Caco-2 (cell line): Measurements from ENCODE around the gene MCC. TPM values are rescaled to one million over a fixed set of nuclear protein-coding genes. Genes with fewer than 3 reads are reported as not detected.

Source experiments
- BruUV-seq: library from RNA; stranded (reverse); fragments of 400-500 nt; replicated peaks from 2 replicates; lab custom pipeline; 2021; lab: Mats Ljungman, UMichigan
- CTCF ChIA-PET: fragments of 300-600 bp; sonication (Branson Sonifier 250); formaldehyde crosslinking; loops from one replicate; lab custom pipeline; 2022; ENCODE audit warnings: antibody characterized with exemption; lab: Charles Lee
- POLR2A ChIA-PET: fragments of 300-600 bp; sonication (Branson Sonifier 250); formaldehyde crosslinking; loops from one replicate; lab custom pipeline; 2022; ENCODE audit warnings: antibody characterized with exemption; lab: Charles Lee
- DNase-seq, 2 experiments: peaks; one replicate each; pipeline versions ENCODE4 v3.0.0 to v3.0.0-alpha.2; 2020 to 2022
- H3K27me3 ChIP-seq: replicated peaks from 2 replicates; pipeline ENCODE4 v1.6.0; 2011; ENCODE audit warnings: low read length; ENCODE audit not compliant: control insufficient read depth, insufficient read depth
- H3K36me3 ChIP-seq: 2 replicates; pipeline ENCODE4 v1.5.1; 2011; ENCODE audit warnings: low read length; ENCODE audit not compliant: control insufficient read depth, insufficient read depth
- H3K4me1 ChIP-seq: fragments of 250-450 bp; sonication (Bioruptor Pico); 2 replicates; pipeline ENCODE4 v1.5.1; 2020; ENCODE audit warnings: mild to moderate bottlenecking
- H3K4me3 ChIP-seq: 2 replicates; pipeline ENCODE4 v1.5.1; 2011; ENCODE audit warnings: low read depth, mild to moderate bottlenecking, control low read depth, low read length
- H3K9me3 ChIP-seq: fragments of 250-450 bp; sonication (Bioruptor Pico); 2 replicates; pipeline ENCODE4 v1.5.1; 2020; ENCODE audit warnings: mild to moderate bottlenecking, moderate library complexity
- H3K27ac Mint-ChIP-seq: one replicate; pipeline ENCODE4 v1.8.0; 2022; ENCODE audit warnings: mixed read lengths; ENCODE audit not compliant: unreplicated experiment
- H3K27me3 Mint-ChIP-seq: one replicate; pipeline ENCODE4 v1.8.0; 2022; ENCODE audit warnings: mixed read lengths; ENCODE audit not compliant: insufficient read depth, unreplicated experiment
- H3K36me3 Mint-ChIP-seq: one replicate; pipeline ENCODE4 v1.8.0; 2022; ENCODE audit warnings: mild to moderate bottlenecking, mixed read lengths; ENCODE audit not compliant: insufficient read depth, unreplicated experiment
- H3K4me1 Mint-ChIP-seq: one replicate; pipeline ENCODE4 v1.8.0; 2022; ENCODE audit warnings: low read depth, mixed read lengths; ENCODE audit not compliant: unreplicated experiment
- H3K4me3 Mint-ChIP-seq: one replicate; pipeline ENCODE4 v1.8.0; 2022; ENCODE audit warnings: mild to moderate bottlenecking, moderate library complexity, mixed read lengths; ENCODE audit not compliant: unreplicated experiment
- H3K9me3 Mint-ChIP-seq: one replicate; pipeline ENCODE4 v1.8.0; 2022; ENCODE audit warnings: mixed read lengths; ENCODE audit not compliant: unreplicated experiment
- intact Hi-C: fragments of 100-400 bp; cut with micrococcal nuclease; formaldehyde crosslinking; loops from one replicate; pipeline ENCODE4 v1.10.0; 2022; ENCODE audit not compliant: unreplicated experiment
- total RNA-seq: library from RNA; stranded (reverse); gene quantifications from 2 replicates; pipeline ENCODE4 v1.2.3, GENCODE V29; 2022
- TF ChIP-seq, protein P1 (sequence below), 2 experiments: fragments of 200-600 bp in 1 of 2; IDR thresholded peaks; 1 replicate in 1 of 2; 2 replicates in 1 of 2; pipeline versions ENCODE4 v1.5.1 to v1.8.0; 2011 to 2022; ENCODE audit warnings: antibody characterized with exemption in 1 of 2, control low read depth in 1 of 2, inconsistent platforms in 1 of 2, low read depth in 1 of 2, low read length in 1 of 2, mild to moderate bottlenecking in 1 of 2, moderate library complexity in 1 of 2; ENCODE audit not compliant: insufficient read depth in 1 of 2, severe bottlenecking in 1 of 2, unreplicated experiment in 1 of 2

Gene MCC
- total RNA-seq, 1 experiment from 2014 or later = 0.09 TPM

DNA sequence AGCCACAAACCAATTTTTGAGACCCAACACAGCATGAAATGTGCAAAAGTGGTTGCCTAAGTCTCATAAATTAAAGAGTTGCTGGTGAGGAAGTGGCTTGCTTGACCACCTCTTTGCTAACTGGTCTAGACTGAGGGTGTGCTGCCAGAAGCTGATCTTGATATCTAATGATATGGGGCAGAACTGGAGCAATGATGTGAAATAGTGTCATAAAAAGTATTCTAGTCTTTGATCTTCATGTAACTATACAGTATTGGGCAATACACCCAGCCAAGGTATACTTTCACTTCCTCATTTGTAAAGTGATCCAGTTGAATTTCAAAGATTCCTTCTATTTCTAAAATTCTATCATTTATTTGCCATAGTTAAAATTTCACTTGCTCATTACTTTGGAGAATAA is 19.3 kb upstream of the MCC start:
- no peaks in the 10 kb centered on the region for H3K9me3 ChIP-seq
- Mint-ChIP-seq H3K27me3 (peaks cover 23% of the 10 kb centered on the region), H3K4me1 (no peaks in the 10 kb centered on the region), H3K4me3 (no peak overlapping the region), H3K36me3 (no peaks in the 10 kb centered on the region), H3K27ac (no peak overlapping the region), H3K9me3 (no peaks in the 10 kb centered on the region)
- ChIA-PET POLR2A (no interaction called here), CTCF (no interaction called here)
- no peak for DNase-seq
- no peak overlapping the region for H3K4me3 ChIP-seq
- intact Hi-C loops = no loop called here
- TF ChIP-seq, protein P1, sequence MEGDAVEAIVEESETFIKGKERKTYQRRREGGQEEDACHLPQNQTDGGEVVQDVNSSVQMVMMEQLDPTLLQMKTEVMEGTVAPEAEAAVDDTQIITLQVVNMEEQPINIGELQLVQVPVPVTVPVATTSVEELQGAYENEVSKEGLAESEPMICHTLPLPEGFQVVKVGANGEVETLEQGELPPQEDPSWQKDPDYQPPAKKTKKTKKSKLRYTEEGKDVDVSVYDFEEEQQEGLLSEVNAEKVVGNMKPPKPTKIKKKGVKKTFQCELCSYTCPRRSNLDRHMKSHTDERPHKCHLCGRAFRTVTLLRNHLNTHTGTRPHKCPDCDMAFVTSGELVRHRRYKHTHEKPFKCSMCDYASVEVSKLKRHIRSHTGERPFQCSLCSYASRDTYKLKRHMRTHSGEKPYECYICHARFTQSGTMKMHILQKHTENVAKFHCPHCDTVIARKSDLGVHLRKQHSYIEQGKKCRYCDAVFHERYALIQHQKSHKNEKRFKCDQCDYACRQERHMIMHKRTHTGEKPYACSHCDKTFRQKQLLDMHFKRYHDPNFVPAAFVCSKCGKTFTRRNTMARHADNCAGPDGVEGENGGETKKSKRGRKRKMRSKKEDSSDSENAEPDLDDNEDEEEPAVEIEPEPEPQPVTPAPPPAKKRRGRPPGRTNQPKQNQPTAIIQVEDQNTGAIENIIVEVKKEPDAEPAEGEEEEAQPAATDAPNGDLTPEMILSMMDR (IDR thresholded peaks at IDR 0.05; ENCODE audit: insufficient read depth in 1 of 2, low read depth in 1 of 2, low read length in 1 of 2, severe bottlenecking in 1 of 2, unreplicated experiment in 1 of 2) = no peak
- BruUV-seq = no TSS peak
- no peaks in the 10 kb centered on the region; the same call in 1 of the 2 replicates for H3K27me3 ChIP-seq
- H3K4me1 ChIP-seq = no peaks in the 10 kb centered on the region
- H3K36me3 ChIP-seq = no peaks in the 10 kb centered on the region

DNA sequence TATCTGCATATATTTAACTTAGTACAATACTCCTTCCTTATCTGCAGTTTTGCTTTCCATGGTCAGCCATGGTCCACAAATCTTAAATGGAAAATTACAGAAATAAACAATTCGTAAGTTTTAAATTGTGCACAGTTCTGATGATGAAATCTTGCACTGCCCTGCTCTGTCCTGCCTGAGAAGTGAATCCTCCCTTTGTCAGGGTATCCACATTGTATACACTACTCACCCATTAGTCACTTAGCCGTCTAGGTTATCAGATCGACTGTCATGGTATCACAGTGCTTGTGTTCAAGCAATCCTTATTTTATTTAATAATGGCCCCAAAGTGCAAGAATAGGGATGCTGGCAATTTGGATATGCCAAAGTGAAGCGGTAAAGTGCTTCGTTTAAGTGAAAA is 16.9 kb upstream of the MCC start:
- Histone ChIP-seq H3K4me1 (no peaks in the 10 kb centered on the region), H3K36me3 (no peaks in the 10 kb centered on the region), H3K9me3 (no peaks in the 10 kb centered on the region), H3K4me3 (no peak overlapping the region), H3K27me3 (no peaks in the 10 kb centered on the region; the same call in none of the 2 replicates)
- TF ChIP-seq, protein P1 (IDR thresholded peaks at IDR 0.05; ENCODE audit: insufficient read depth in 1 of 2, low read depth in 1 of 2, low read length in 1 of 2, severe bottlenecking in 1 of 2, unreplicated experiment in 1 of 2) = no peak
- intact Hi-C loops = no loop called here
- POLR2A ChIA-PET = no interaction called here
- Mint-ChIP-seq H3K4me1 (no peaks in the 10 kb centered on the region), H3K9me3 (no peaks in the 10 kb centered on the region), H3K36me3 (no peaks in the 10 kb centered on the region), H3K4me3 (no peak overlapping the region), H3K27me3 (peaks cover 31% of the 10 kb centered on the region), H3K27ac (no peak overlapping the region)
- CTCF ChIA-PET = no interaction called here
- DNase-seq = no peak
- no TSS peak for BruUV-seq

DNA sequence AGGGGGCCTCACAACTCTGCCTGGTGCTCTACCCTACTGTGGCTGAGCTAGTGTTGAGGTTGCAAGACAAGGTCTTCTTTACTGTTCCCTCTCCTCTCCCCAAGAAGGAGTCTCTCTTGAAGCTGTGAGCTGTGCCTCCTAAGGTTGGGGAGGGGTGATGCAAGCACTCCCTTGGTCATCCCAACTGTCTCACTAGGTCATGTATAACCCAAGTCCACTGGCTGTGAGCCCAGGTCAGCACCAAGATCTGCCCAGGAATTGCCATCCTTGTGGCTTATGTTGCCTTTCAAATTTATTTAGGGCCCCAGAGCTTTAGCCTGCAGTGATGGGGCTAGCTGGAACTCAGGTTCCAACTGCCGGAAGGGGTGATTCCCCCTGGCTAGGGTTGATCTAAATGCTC is 14.9 kb upstream of the MCC start:
- Mint-ChIP-seq H3K4me3 (no peak overlapping the region), H3K4me1 (no peaks in the 10 kb centered on the region), H3K27ac (no peak overlapping the region), H3K9me3 (no peaks in the 10 kb centered on the region), H3K36me3 (no peaks in the 10 kb centered on the region), H3K27me3 (peaks cover 31% of the 10 kb centered on the region)
- TF ChIP-seq, protein P1 (IDR thresholded peaks at IDR 0.05; ENCODE audit: insufficient read depth in 1 of 2, low read depth in 1 of 2, low read length in 1 of 2, severe bottlenecking in 1 of 2, unreplicated experiment in 1 of 2) = no peak
- H3K36me3 ChIP-seq = no peaks in the 10 kb centered on the region
- DNase-seq = no peak
- H3K4me3 ChIP-seq = no peak overlapping the region
- no peaks in the 10 kb centered on the region for H3K9me3 ChIP-seq
- intact Hi-C loops = no loop called here
- H3K4me1 ChIP-seq = no peaks in the 10 kb centered on the region
- H3K27me3 ChIP-seq = no peaks in the 10 kb centered on the region; the same call in none of the 2 replicates
- CTCF ChIA-PET = no interaction called here
- POLR2A ChIA-PET = no interaction called here
- BruUV-seq = no TSS peak
